ENCODE results near the gene PCGF5.

- TF ChIP-seq CTCF (IDR thresholded peaks at IDR 0.05; ENCODE audit: low read depth, low read length, missing input control) (no peak), MAX (IDR thresholded peaks at IDR 0.05) (no peak), YY1 (IDR thresholded peaks at IDR 0.05) (no peak), ATF3 (IDR thresholded peaks at IDR 0.05) (no peak), HNF4A (conservative IDR thresholded peaks at IDR 0.05) (no peak), JUND (IDR thresholded peaks at IDR 0.05) (no peak)
These were observed 24.0 kb upstream of the PCGF5 start for GRCh38 chr10:91196268-91197048.

All from liver (tissue), 3 donors.